ENCODE results near the gene HELT. TPM values are rescaled to one million over a fixed set of nuclear protein-coding genes. Genes with fewer than 3 reads are reported as not detected.
"Not testable (repeated sequence)": the region's sequence is repeated elsewhere in the genome, so short reads cannot be mapped to it uniquely, and the experiment has no call there.

Gene HELT
- total RNA-seq, 1 donor from 2014 or later, result not detected

DNA sequence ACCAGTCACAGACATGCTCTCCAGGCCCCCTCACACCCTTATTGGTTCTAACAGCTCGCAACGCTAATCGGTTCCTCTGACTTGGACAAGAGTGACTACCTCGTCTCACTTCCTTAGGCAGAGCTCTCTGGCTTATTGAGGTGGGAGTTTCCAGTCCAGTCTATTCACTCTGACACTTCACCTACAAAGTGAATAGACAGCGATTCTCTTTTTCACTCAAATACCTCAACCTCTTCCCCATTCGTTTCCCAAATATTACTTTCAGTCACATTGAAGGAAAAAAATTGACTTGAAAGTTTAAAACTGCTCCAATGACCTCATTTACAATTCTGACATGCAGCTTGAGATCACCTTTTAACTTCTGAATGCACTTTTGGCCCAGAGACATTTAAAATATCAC lies 17.7 kb downstream of the HELT start:
- no peak for DNase-seq (ENCODE audit: low spot score)

DNA sequence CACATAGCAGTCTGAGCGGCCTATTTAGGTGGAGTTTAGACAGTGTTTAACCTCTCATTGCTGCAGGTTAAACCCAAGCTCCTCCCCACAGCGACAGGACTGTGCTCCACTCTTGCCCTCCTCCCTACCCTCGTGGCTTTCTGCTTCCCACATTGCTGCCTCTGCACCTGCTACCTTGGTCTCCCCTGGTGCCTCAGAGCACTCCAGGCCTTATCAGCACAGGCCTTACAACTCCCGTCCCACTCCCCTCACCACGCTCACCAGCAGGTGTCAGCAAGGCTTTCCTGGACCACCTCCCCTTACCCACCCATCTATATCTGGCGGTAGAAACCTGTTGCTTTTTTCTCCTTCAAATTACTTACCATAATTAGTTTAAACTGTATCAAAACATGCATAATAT lies 18.6 kb downstream of the HELT start:
- no peak for DNase-seq (ENCODE audit: low spot score)

DNA sequence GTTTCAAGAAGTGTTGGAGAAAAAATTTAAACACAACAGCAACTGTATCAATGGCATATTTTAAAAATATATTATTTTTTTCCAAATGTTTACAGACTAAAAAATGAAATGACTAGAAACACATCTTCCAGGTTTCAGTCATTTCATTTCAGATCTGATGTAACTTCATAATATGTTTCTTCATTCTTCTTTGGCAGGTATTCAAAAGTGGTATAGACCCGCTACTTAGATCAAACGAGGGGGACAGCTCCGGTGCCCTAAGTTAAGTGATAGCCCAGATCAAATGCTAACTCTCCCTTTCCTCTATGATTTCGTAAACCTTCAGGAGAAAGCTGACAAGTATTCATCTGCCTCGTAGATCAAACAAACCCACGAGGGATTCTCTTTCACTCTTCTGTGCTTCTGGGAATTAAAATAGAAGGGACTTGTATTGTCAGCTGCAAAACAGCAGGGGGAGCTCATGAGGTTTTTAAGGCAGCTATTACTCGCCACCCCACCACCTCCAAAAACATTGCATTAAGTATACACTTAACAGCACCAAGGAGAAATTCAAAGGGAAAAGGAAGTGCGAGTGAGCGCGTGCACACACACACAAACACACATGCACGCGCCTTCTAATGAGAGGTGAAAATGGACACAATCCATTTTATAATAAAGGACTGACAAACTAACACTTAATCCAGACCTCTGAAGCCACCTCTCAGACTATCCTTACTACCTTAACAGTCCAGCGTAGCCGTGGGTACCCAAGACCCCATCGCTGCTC lies 21.4 kb downstream of the HELT start:
- peak; percentile 57 for DNase-seq (ENCODE audit: low spot score)

DNA sequence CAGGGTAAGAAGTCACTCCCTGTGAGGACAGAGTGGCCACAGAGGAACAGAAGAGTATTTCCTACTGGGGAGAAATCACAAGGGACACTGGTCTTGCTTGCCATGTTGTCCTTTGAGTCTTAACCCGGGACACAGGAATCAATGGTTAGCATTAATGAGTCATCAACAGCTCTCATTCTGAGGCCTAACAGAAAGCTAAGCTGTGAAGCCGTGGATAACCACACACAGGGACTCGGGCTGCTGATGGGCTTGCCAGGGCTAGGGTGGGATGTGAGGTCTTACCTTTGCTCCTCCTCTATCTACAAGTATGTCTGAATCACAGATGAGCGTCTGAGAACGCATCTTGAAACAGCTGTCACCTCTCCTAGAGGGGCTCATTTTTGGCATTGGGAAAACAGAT lies 22.2 kb downstream of the HELT start:
- DNase-seq (ENCODE audit: low spot score), result no peak

DNA sequence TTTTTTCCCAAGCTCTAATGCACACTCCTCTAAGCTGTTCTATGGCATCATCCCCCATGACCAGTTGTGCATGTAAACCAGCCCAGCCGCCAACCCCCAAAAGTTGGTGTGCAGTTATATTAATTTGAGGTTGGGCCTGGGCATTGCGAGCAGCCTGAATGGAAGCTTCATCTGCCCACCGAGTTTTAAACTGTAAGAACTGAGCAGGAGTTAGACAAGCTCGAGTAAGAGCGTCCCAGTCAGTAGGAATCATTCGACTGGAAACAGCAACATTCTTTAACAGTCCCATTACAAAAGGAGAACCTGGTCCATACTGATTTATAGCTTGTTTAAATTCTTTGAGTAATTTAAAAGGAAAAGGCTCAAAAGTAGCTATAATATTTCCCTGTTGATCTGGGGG lies 32.0 kb downstream of the HELT start:
- not testable (repeated sequence) for DNase-seq (ENCODE audit: low spot score)

DNA sequence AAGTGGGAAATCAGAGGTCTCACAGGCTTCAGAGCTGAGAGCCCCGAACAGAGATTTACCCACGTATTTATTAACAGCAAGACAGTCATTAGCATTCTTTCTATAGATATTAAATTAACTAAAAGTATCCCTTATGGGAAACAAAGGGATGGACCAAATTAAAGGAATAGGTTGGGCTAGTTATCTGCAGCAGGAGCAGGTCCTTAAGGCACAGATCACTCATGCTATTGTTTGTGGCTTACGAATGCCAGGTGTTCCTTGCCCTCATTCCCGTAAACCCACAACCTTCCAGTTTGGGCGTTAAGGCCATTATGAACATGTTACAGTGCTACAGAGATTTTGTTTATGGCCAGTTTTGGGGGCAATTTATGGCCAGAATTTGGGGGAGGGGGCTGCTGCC lies 33.0 kb downstream of the HELT start:
- DNase-seq (ENCODE audit: low spot score), result not testable (repeated sequence)

DNA sequence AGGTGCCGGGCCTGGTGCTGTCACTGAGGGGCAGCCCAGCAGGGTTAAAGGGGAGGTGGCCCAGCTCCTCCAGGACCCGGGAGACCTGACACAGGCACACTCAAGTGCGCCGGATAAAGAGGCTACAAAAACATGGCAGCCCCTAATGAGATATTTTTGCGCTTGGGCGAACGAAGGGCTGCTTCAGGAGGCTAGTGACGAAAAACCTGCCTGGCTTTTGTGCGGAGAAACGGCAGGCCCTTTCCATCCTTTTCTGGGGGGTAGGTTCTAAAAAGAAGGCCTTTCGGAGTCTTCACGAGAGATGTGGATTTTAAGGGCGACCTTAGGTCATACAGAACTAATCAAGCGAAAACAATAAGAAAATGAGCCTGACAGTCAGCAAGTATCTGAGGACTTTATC lies 35.5 kb downstream of the HELT start:
- no peak for DNase-seq (ENCODE audit: low spot score)

DNA sequence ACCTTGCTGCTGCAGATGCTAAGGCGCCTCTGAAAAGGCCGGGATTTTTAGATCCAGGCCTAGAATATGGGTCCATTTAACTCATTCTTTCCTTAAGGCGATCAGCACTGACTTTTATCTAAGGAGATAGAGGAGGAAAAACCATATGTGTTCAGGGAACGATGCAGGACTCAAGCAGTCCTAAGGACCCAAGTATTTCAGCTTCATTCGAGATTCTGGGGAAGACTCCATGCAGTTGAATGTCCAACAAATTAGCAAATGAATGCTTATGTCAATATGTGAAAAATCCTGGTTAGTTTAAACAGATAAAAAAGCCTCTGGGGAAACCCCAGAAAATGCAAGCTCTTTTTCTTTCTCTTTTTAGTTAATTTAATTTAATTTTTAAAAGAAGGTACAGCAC lies 36.0 kb downstream of the HELT start:
- DNase-seq (ENCODE audit: low spot score), result no peak

DNA sequence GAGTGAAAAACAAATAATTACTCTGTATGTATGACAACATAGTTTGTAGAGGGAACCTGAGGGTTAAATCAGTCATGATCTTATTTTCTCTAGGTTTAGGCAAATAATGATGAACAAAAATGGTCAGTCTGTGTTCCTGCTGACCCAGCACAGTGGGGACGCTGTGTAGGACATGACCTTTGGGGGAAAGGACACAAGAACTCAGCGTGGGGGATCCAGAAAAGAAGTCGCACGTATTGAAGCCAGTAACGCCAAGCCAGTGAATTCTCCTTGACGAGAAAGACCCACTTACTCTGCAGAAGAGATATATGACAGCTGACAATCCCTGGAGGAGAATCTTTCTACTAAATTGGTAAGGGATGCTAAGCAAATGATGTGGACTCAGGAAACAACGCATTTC lies 36.6 kb downstream of the HELT start:
- DNase-seq (ENCODE audit: low spot score), result no peak

DNA sequence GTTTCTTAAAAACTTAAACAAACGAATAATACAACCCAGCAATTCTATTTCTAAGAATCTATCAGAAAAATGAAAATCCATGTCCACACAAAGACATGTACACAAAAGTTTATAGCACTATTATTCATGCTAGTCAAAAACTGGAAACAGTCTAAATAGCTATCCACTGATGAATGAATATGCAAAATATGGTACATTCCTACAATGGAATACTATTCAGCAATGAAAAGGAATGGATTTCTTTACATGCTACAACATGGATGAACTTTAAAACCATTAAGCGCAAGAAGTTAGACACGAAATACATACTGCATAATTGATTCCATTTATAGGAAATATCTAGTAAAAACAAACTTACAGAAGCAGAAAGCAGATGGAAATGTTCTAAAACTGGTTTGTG lies 43.3 kb downstream of the HELT start:
- DNase-seq (ENCODE audit: low spot score), result no peak

DNA sequence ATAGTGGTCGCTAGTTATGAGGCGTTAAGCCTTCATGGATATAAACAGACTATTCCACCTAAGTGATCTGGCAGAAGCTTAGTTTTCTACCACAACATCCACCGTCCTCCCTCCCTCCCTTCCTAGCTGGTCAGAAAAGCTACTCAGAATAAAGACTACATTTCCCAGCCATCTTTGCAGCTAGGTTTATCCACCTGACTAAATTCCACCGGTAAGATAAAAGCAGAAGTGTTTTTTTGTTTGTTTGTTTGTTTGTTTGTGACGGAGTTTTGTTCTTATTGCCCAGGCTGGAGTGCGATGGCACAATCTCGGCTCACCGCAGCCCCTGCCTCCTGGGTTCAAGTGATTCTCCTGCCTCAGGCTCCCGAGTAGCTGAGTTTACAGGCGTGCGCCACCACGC lies 44.3 kb downstream of the HELT start:
- DNase-seq (ENCODE audit: low spot score), result no peak

DNA sequence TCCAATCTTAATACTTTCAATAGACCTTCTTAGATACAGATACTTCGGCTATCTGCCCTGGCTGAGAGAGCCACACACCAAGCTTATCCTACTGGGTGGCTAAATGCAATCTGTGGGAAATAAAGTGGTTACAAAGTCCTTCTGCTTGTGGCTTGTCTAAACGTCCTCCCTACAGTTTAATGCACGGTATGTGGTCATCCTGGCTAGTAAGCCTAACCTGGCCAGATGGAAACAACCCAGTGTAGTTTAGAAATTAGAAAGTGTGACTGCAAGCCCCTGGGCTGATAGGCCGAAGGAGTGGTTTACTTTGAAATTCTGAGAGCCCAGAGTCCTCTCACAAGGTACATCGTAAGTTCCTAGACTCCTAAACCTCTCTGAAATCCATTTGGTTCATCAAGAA lies 47.9 kb downstream of the HELT start:
- no peak for DNase-seq (ENCODE audit: low spot score)

DNA sequence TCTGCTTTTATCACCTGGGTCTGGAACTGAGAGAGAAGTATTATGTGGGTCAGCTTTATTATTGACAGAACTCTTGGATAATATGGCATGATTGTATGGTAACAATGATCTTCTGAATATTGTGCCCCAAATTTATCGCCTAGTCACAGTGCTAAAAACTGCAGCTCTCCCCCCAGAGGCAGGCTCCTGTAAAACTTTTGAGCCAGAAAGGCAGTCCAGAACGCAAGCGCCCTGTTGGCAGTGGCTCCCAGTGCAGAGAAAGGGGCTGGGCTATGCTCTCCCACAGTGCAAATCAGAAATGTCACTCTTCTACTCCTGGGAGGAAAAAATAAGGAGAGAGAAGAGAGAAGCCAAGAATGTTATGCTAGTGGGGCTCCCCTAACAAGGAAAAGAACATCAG lies 50.5 kb downstream of the HELT start:
- DNase-seq (ENCODE audit: low spot score), result no peak

Other genes starting within 250 kb of the HELT start
- gene ACSL1, start 192.5 kb upstream of the HELT start, total RNA-seq, result 63.1 TPM
- 58.9 TPM for gene SLC25A4, start 124.8 kb downstream of the HELT start, total RNA-seq
- gene CFAP97, start 185.5 kb downstream of the HELT start, total RNA-seq, result 32.9 TPM
- 18.8 TPM for gene SNX25, start 191.1 kb downstream of the HELT start, total RNA-seq

Measured in mucosa of gallbladder (tissue), 1 donor.